Nephron progenitor cell (in vitro differentiated cells): Measurements from ENCODE around the gene NGB.

Experiments used
- DNase-seq: peaks from one replicate; pipeline ENCODE4 v3.0.0; 2021
- H3K27ac Mint-ChIP-seq: 2 replicates; pipeline ENCODE4 v1.8.0; 2021; ENCODE audit warnings: mild to moderate bottlenecking, moderate library complexity, mixed read lengths
- H3K27me3 Mint-ChIP-seq: 2 replicates; pipeline ENCODE4 v1.8.0; 2021; ENCODE audit warnings: mild to moderate bottlenecking, low read depth, mixed read lengths; ENCODE audit not compliant: poor library complexity
- H3K36me3 Mint-ChIP-seq: 2 replicates; pipeline ENCODE4 v1.8.0; 2021; ENCODE audit warnings: low read depth, mixed read lengths
- H3K4me1 Mint-ChIP-seq: 2 replicates; pipeline ENCODE4 v1.8.0; 2021; ENCODE audit warnings: mixed read lengths
- H3K4me3 Mint-ChIP-seq: 2 replicates; pipeline ENCODE4 v1.8.0; 2021; ENCODE audit warnings: mild to moderate bottlenecking, moderate library complexity, mixed read lengths
- H3K9me3 Mint-ChIP-seq: 2 replicates; pipeline ENCODE4 v1.8.0; 2021; ENCODE audit warnings: mild to moderate bottlenecking, moderate library complexity, mixed read lengths
- CTCF ChIP-seq: fragments of 200-600 bp; sonication (generic); IDR thresholded peaks from 2 replicates; pipeline ENCODE4 v1.5.0; 2021; ENCODE audit warnings: antibody characterized with exemption

The NGB gene

GRCh38 chr14:77253333-77254190 lies 17.4 kb downstream of the NGB start:
- H3K36me3 Mint-ChIP-seq = no peaks in the 10 kb centered on the region
- TF ChIP-seq CTCF = no peak
- peaks cover 12% of the 10 kb centered on the region for H3K4me1 Mint-ChIP-seq
- no peak for DNase-seq
- no peaks in the 10 kb centered on the region for H3K9me3 Mint-ChIP-seq
- H3K27me3 Mint-ChIP-seq = peaks cover 35% of the 10 kb centered on the region
- no peak overlapping the region for H3K4me3 Mint-ChIP-seq
- no peak overlapping the region for H3K27ac Mint-ChIP-seq

GRCh38 chr14:77251870-77252269 lies 19.1 kb downstream of the NGB start:
- H3K4me3 Mint-ChIP-seq = no peak overlapping the region
- no peak overlapping the region for H3K27ac Mint-ChIP-seq
- no peaks in the 10 kb centered on the region for H3K36me3 Mint-ChIP-seq
- TF ChIP-seq CTCF = no peak
- H3K4me1 Mint-ChIP-seq = peaks cover 12% of the 10 kb centered on the region
- no peak for DNase-seq
- no peaks in the 10 kb centered on the region for H3K9me3 Mint-ChIP-seq
- H3K27me3 Mint-ChIP-seq = peaks cover 42% of the 10 kb centered on the region

- H3K36me3 Mint-ChIP-seq = no peaks in the 10 kb centered on the region
These were observed 20.1 kb downstream of the NGB start for GRCh38 chr14:77250927-77251326.

GRCh38 chr14:77249286-77249685 lies 21.7 kb downstream of the NGB start:
- Mint-ChIP-seq H3K36me3 (no peaks in the 10 kb centered on the region), H3K4me3 (no peak overlapping the region), H3K27me3 (peaks cover 41% of the 10 kb centered on the region), H3K4me1 (peaks cover 12% of the 10 kb centered on the region), H3K27ac (no peak overlapping the region), H3K9me3 (no peaks in the 10 kb centered on the region)
- no peak for DNase-seq
- TF ChIP-seq CTCF = no peak

More at GRCh38 chr14:77250927-77251326, 20.1 kb downstream of the NGB start:
- Mint-ChIP-seq H3K27me3 (peaks cover 43% of the 10 kb centered on the region), H3K4me1 (peaks cover 12% of the 10 kb centered on the region), H3K27ac (no peak overlapping the region), H3K4me3 (no peak overlapping the region), H3K9me3 (no peaks in the 10 kb centered on the region)
- TF ChIP-seq CTCF = no peak
- DNase-seq = no peak

- Mint-ChIP-seq H3K4me1 (peaks cover 12% of the 10 kb centered on the region), H3K4me3 (no peak overlapping the region)
- TF ChIP-seq CTCF = no peak
These were observed 22.3 kb downstream of the NGB start for GRCh38 chr14:77248666-77249065.

GRCh38 chr14:77246784-77247183 lies 24.2 kb downstream of the NGB start:
- no peak for DNase-seq
- no peaks in the 10 kb centered on the region for H3K9me3 Mint-ChIP-seq
- peaks cover 33% of the 10 kb centered on the region for H3K27me3 Mint-ChIP-seq

More at GRCh38 chr14:77248666-77249065, 22.3 kb downstream of the NGB start:
- Mint-ChIP-seq H3K9me3 (no peaks in the 10 kb centered on the region), H3K27ac (no peak overlapping the region), H3K36me3 (no peaks in the 10 kb centered on the region), H3K27me3 (peaks cover 36% of the 10 kb centered on the region)
- no peak for DNase-seq

More at GRCh38 chr14:77246784-77247183, 24.2 kb downstream of the NGB start:
- H3K27ac Mint-ChIP-seq = no peak overlapping the region
- H3K4me3 Mint-ChIP-seq = no peak overlapping the region
- H3K36me3 Mint-ChIP-seq = no peaks in the 10 kb centered on the region
- no peak for TF ChIP-seq CTCF
- H3K4me1 Mint-ChIP-seq = peaks cover 12% of the 10 kb centered on the region
